Hepatocyte (in vitro differentiated cells): ENCODE results near the gene KRTAP5-2. TPM values are rescaled to one million over a fixed set of nuclear protein-coding genes. Genes with fewer than 3 reads are reported as not detected.

Experiments
- DNase-seq: peaks from one replicate; pipeline ENCODE4 v3.0.0-alpha.2; 2016; ENCODE audit warnings: low spot score
- H2AFZ ChIP-seq: fragments of 200-600 bp; sonication (generic); 2 replicates; pipeline ENCODE4 v1.6.0; 2016; ENCODE audit warnings: antibody characterized with exemption, mild to moderate bottlenecking
- H3K27ac ChIP-seq: fragments of 200-600 bp; sonication (generic); 2 replicates; pipeline ENCODE4 v1.5.1; 2016; ENCODE audit warnings: mild to moderate bottlenecking
- H3K27me3 ChIP-seq: fragments of 200-600 bp; sonication (generic); 2 replicates; pipeline ENCODE4 v1.6.1; 2016
- H3K36me3 ChIP-seq: fragments of 200-600 bp; sonication (generic); replicated peaks from 2 replicates; pipeline ENCODE4 v1.5.1; 2016; ENCODE audit warnings: low read depth; ENCODE audit not compliant: insufficient read depth
- H3K4me1 ChIP-seq: fragments of 200-600 bp; sonication (generic); 2 replicates; pipeline ENCODE4 v1.5.1; 2016; ENCODE audit warnings: mild to moderate bottlenecking, moderate library complexity; ENCODE audit not compliant: insufficient read depth
- H3K4me2 ChIP-seq: fragments of 200-600 bp; sonication (generic); 2 replicates; pipeline ENCODE4 v1.6.0; 2016
- H3K4me3 ChIP-seq: fragments of 200-600 bp; sonication (generic); 2 replicates; pipeline ENCODE4 v1.5.1; 2016; ENCODE audit warnings: mild to moderate bottlenecking
- H3K79me2 ChIP-seq: fragments of 200-600 bp; sonication (generic); 2 replicates; pipeline ENCODE4 v1.6.0; 2017; ENCODE audit warnings: mild to moderate bottlenecking
- H3K9me2 ChIP-seq: fragments of 200-600 bp; sonication (generic); replicated peaks from 2 replicates; pipeline ENCODE4 v1.6.0; 2017; ENCODE audit warnings: mild to moderate bottlenecking; ENCODE audit not compliant: insufficient read depth
- H3K9me3 ChIP-seq: fragments of 200-600 bp; sonication (generic); 2 replicates; pipeline ENCODE4 v1.5.1; 2016; ENCODE audit warnings: low read depth, mild to moderate bottlenecking
- H4K20me1 ChIP-seq: fragments of 200-600 bp; sonication (generic); 2 replicates; pipeline ENCODE4 v1.6.0; 2016; ENCODE audit warnings: mild to moderate bottlenecking; ENCODE audit not compliant: insufficient read depth, poor library complexity, severe bottlenecking
- CTCF ChIP-seq: fragments of 200-600 bp; sonication (generic); IDR thresholded peaks from 2 replicates; pipeline ENCODE4 v1.5.1; 2016; ENCODE audit warnings: antibody characterized with exemption, mild to moderate bottlenecking; ENCODE audit not compliant: poor library complexity
- EZH2 ChIP-seq: fragments of 200-600 bp; sonication (generic); IDR thresholded peaks from 2 replicates; pipeline ENCODE4 v1.6.1; 2016; ENCODE audit warnings: antibody characterized with exemption, mild to moderate bottlenecking, borderline replicate concordance
- EZH2phosphoT487 ChIP-seq: fragments of 200-600 bp; sonication (generic); IDR thresholded peaks from one replicate; pipeline ENCODE4 v1.6.1; 2018; ENCODE audit warnings: antibody characterized with exemption, mild to moderate bottlenecking, low read depth, moderate library complexity; ENCODE audit not compliant: unreplicated experiment, severe bottlenecking
- WGBS: methylation state at CpG from one replicate; pipeline ENCODE4 v1.1.6; 2016; ENCODE audit warnings: low lambda C conversion rate; ENCODE audit errors: missing lambda C conversion rate; 5-methylcytosine and 5-hydroxymethylcytosine counted together
- polyA plus RNA-seq: library from polyadenylated mRNA; unstranded; fragments of >200 nt; fragmentation: Nextera tagmentation; extraction: Ambion mirVana; gene quantifications from 2 replicates; pipeline ENCODE4 v1.2.1, GENCODE V29; 2016
- total RNA-seq: library from RNA; depleted of rRNA; stranded (reverse); fragments of >200 nt; gene quantifications from 2 replicates; pipeline ENCODE4 v1.2.3, GENCODE V29; 2014

KRTAP5-2 gene
- total and polyA plus RNA-seq, 2 experiments from 2014 or later, result not detected

GRCh38 chr11:1566381-1567051 lies 31.6 kb downstream of the KRTAP5-2 start:
- H3K9me3 ChIP-seq, result no peaks in the 10 kb centered on the region
- H3K9me2 ChIP-seq, result no peaks in the 10 kb centered on the region
- H3K4me2 ChIP-seq, result no peak overlapping the region
- 83% methylated on average over 19 of the region's 20 CpGs for WGBS
- peaks cover 20% of the 10 kb centered on the region for H3K79me2 ChIP-seq
- H3K4me3 ChIP-seq, result no peak overlapping the region
- H3K27me3 ChIP-seq, result no peaks in the 10 kb centered on the region
- peaks cover 46% of the 10 kb centered on the region for H4K20me1 ChIP-seq
- H3K27ac ChIP-seq, result no peak overlapping the region
- DNase-seq, result peak; percentile 9
- no peak overlapping the region for H2AFZ ChIP-seq
- H3K4me1 ChIP-seq, result peaks cover 13% of the 10 kb centered on the region
- TF ChIP-seq EZH2 (no peak), EZH2phosphoT487 (no peak), CTCF (no peak)
- no peaks in the 10 kb centered on the region for H3K36me3 ChIP-seq

- H3K36me3 ChIP-seq, result no peaks in the 10 kb centered on the region
- H3K9me3 ChIP-seq, result no peaks in the 10 kb centered on the region
- no peak for DNase-seq
- peaks cover 13% of the 10 kb centered on the region for H3K4me1 ChIP-seq
- H3K4me2 ChIP-seq, result no peak overlapping the region
- no peaks in the 10 kb centered on the region for H3K9me2 ChIP-seq
- no peaks in the 10 kb centered on the region for H3K27me3 ChIP-seq
- TF ChIP-seq EZH2 (no peak), EZH2phosphoT487 (no peak), CTCF (no peak)
- no peak overlapping the region for H2AFZ ChIP-seq
- peaks cover 46% of the 10 kb centered on the region for H4K20me1 ChIP-seq
- H3K4me3 ChIP-seq, result no peak overlapping the region
- WGBS, result 87% methylated on average over 5 of the region's 5 CpGs
- H3K79me2 ChIP-seq, result peaks cover 15% of the 10 kb centered on the region
- H3K27ac ChIP-seq, result no peak overlapping the region
Observed at GRCh38 chr11:1565904-1566247, 32.2 kb downstream of the KRTAP5-2 start.

- H3K9me2 ChIP-seq, result no peaks in the 10 kb centered on the region
- H3K9me3 ChIP-seq, result no peaks in the 10 kb centered on the region
- no peak for DNase-seq
- H3K36me3 ChIP-seq, result no peaks in the 10 kb centered on the region
- H3K4me1 ChIP-seq, result peaks cover 9% of the 10 kb centered on the region
- H2AFZ ChIP-seq, result no peak overlapping the region
- no peaks in the 10 kb centered on the region for H3K27me3 ChIP-seq
- H3K4me2 ChIP-seq, result no peak overlapping the region
- peaks cover 42% of the 10 kb centered on the region for H4K20me1 ChIP-seq
- H3K79me2 ChIP-seq, result peaks cover 9% of the 10 kb centered on the region
- WGBS, result 95% methylated on average over 22 of the region's 28 CpGs
- H3K27ac ChIP-seq, result no peak overlapping the region
- TF ChIP-seq EZH2phosphoT487 (no peak), CTCF (no peak), EZH2 (no peak)
- no peak overlapping the region for H3K4me3 ChIP-seq
Observed at GRCh38 chr11:1565173-1565903, 32.8 kb downstream of the KRTAP5-2 start.
